ENCODE data around the gene THSD7B.

Gene THSD7B

GRCh38 chr2:137659616-137660015 lies 894.3 kb downstream of the THSD7B start:
- peak; percentile 76 for TF ChIP-seq CTCF (IDR thresholded peaks at IDR 0.05; ENCODE audit: control insufficient read depth, extremely low read depth, insufficient read depth)
- no peak overlapping the region for H3K4me3 ChIP-seq (ENCODE audit: low read depth, low read length)
- no peak for DNase-seq (ENCODE audit: low read depth)

GRCh38 chr2:137670111-137670510 lies 904.8 kb downstream of the THSD7B start:
- TF ChIP-seq CTCF (IDR thresholded peaks at IDR 0.05; ENCODE audit: control insufficient read depth, extremely low read depth, insufficient read depth): no peak

GRCh38 chr2:137672989-137673552 lies 907.7 kb downstream of the THSD7B start:
- H3K4me3 ChIP-seq (ENCODE audit: low read depth, low read length): no peak overlapping the region
- TF ChIP-seq CTCF (IDR thresholded peaks at IDR 0.05; ENCODE audit: control insufficient read depth, extremely low read depth, insufficient read depth): no peak
- no peak for DNase-seq (ENCODE audit: low read depth)

More at GRCh38 chr2:137670111-137670510, 904.8 kb downstream of the THSD7B start:
- H3K4me3 ChIP-seq (ENCODE audit: low read depth, low read length): no peak overlapping the region
- DNase-seq (ENCODE audit: low read depth): no peak

GRCh38 chr2:137674991-137675390 lies 909.6 kb downstream of the THSD7B start:
- DNase-seq (ENCODE audit: low read depth): no peak
- TF ChIP-seq CTCF (IDR thresholded peaks at IDR 0.05; ENCODE audit: control insufficient read depth, extremely low read depth, insufficient read depth): no peak
- no peak overlapping the region for H3K4me3 ChIP-seq (ENCODE audit: low read depth, low read length)

DNA sequence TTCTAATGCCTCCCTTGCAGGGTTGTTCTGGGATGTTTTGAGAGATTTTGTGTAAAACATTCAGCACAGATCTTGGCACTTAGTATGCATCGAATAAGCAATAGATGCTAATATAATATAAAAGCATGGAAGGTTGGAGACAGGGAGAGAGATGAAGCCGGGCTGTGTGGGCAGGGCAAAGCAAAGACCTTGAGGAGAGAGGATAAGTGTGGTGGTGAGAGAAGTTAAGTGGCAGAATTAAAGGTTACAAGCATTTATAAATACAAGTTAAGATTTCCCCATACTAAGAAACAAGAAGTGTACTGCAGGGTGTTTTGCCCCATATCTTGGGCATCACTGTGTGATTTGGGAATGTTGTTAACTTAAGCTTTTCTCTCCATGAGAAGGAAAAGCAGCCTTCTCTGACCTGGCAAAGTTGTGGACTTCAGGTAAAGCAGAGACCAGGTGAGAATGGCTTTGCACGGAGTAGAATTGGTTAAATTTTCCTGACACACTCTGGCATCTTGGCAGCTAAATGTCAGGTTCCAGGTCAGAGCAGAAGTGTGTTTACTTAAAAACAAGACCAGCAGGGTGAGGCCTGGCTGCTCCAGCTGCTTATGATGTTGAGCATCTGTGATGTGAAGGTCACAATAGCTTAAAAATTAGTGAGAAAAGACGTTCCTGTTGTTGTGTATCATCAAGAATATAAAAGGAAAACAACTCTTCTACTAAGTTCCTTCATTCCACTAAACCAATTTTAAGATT lies 910.4 kb downstream of the THSD7B start:
- peak; percentile 75 for DNase-seq (ENCODE audit: low read depth)

GRCh38 chr2:137676346-137676745 lies 911.0 kb downstream of the THSD7B start:
- no peak for TF ChIP-seq CTCF (IDR thresholded peaks at IDR 0.05; ENCODE audit: control insufficient read depth, extremely low read depth, insufficient read depth)
- no peak for DNase-seq (ENCODE audit: low read depth)

More for the DNA sequence above, 910.4 kb downstream of the THSD7B start:
- H3K4me3 ChIP-seq (ENCODE audit: low read depth, low read length): peak overlapping the region; percentile 29
- TF ChIP-seq CTCF (IDR thresholded peaks at IDR 0.05; ENCODE audit: control insufficient read depth, extremely low read depth, insufficient read depth): no peak

More at GRCh38 chr2:137676346-137676745, 911.0 kb downstream of the THSD7B start:
- no peak overlapping the region for H3K4me3 ChIP-seq (ENCODE audit: low read depth, low read length)

Data from LNCaP clone FGC (cell line).